DMS153 treated with DMSO at 0.1 percent for 48 hours (cell line): ENCODE results near the gene ARSI.
"Not testable (repeated sequence)": the region's sequence is repeated elsewhere in the genome, so short reads cannot be mapped to it uniquely, and the experiment has no call there.

Experiments used
- DNase-seq: peaks from one replicate; lab custom pipeline; 2025; ENCODE audit not compliant: unreplicated experiment; lab: John Stamatoyannopoulos, UW

The ARSI gene

GRCh38 chr5:150248946-150249345, 53.8 kb downstream of the ARSI start:
- no peak for DNase-seq

- not testable (repeated sequence) for DNase-seq
Measured at GRCh38 chr5:150248493-150248892, 54.2 kb downstream of the ARSI start.

- no peak for DNase-seq
Measured at GRCh38 chr5:150247726-150248125, 55.0 kb downstream of the ARSI start.

- no peak for DNase-seq
Measured at GRCh38 chr5:150246835-150247234, 55.9 kb downstream of the ARSI start.

GRCh38 chr5:150246429-150246828, 56.3 kb downstream of the ARSI start:
- no peak for DNase-seq
